Stimulated activated effector memory CD8-positive, alpha-beta T cell treated with anti-CD3 and anti-CD28 coated beads, Interleukin-12 subunit alpha, Interleukin-12 subunit beta, amount 100 ng/mL, for 72 hours (primary cell): Measurements from ENCODE around the gene YWHAH.

Source experiments
- ATAC-seq: fragments of 150-1000 bp; cut with Tn5 transposase; 2 replicates; pipeline ENCODE4 v1.10.0; 2021
- DNase-seq, 2 donors: peaks; one replicate each; pipeline ENCODE4 v3.0.0; 2021 to 2022; ENCODE audit warnings: low spot score in 2 of 2
- H3K27ac Mint-ChIP-seq: one replicate; pipeline ENCODE4 v1.8.0; 2022; ENCODE audit warnings: mild to moderate bottlenecking, mixed read lengths
- H3K36me3 Mint-ChIP-seq: one replicate; pipeline ENCODE4 v1.8.0; 2022; ENCODE audit warnings: mild to moderate bottlenecking, mixed read lengths
- H3K4me1 Mint-ChIP-seq: one replicate; pipeline ENCODE4 v1.8.0; 2022; ENCODE audit warnings: mixed read lengths
- H3K4me3 Mint-ChIP-seq: one replicate; pipeline ENCODE4 v1.8.0; 2022; ENCODE audit warnings: mild to moderate bottlenecking, mixed read lengths
- H3K9me3 Mint-ChIP-seq: one replicate; pipeline ENCODE4 v1.8.0; 2022; ENCODE audit warnings: mixed read lengths

Gene YWHAH

DNA sequence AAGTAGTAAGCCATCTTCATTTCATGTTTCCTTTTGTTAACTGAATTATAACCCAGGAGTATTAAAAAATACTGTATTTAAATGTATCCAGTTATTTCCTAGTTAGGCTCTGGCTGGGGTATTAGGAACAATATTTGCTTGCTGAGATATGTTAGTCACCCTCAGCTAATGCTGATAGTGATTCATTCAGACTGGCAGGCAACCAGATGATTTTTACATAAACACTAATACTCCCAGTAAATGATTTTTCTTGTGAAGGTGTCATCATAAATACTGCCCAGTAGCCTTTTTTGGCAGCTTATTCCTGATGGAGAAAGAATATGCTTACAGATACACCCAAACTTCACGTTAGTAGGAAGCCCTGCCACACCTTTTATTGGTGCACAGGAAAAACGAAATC is 8.1 kb downstream of the YWHAH start:
- Mint-ChIP-seq H3K4me3 (peak overlapping the region; percentile 65), H3K4me1 (peaks cover 80% of the 10 kb centered on the region), H3K27ac (peak overlapping the region; percentile 95), H3K9me3 (no peaks in the 10 kb centered on the region), H3K36me3 (peaks cover 98% of the 10 kb centered on the region)
- DNase-seq, result no peak
- ATAC-seq, result no peak

DNA sequence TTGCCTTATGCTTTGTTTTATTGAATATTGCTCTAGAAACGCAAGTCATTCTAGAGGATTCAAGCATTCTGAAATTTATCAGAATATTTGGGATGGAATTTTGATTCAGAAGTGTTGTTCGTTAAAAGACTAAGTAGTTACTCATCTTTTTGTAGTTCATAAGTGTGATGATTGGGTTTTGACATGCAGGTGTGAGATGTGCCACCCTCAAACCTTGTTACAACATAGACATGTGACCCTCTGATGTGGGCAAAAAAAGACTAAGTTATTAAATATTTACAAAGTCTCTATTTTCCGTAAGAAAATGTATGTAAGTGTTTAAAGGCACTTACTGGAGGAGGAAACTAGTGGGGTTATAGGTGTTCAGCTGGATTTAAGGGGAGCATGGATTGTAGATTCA is 8.9 kb downstream of the YWHAH start:
- peak overlapping the region; percentile 65 for H3K4me3 Mint-ChIP-seq
- peak overlapping the region; percentile 70 for H3K27ac Mint-ChIP-seq
- peaks cover 80% of the 10 kb centered on the region for H3K4me1 Mint-ChIP-seq
- H3K36me3 Mint-ChIP-seq, result peaks cover 98% of the 10 kb centered on the region
- DNase-seq (no peak), ATAC-seq (no peak)
- H3K9me3 Mint-ChIP-seq, result no peaks in the 10 kb centered on the region

- Mint-ChIP-seq H3K9me3 (no peaks in the 10 kb centered on the region), H3K4me1 (peaks cover 92% of the 10 kb centered on the region), H3K36me3 (peaks cover 92% of the 10 kb centered on the region), H3K4me3 (peak overlapping the region; percentile 17), H3K27ac (peak overlapping the region; percentile 70)
- ATAC-seq (no peak), DNase-seq (no peak)
Observed at GRCh38 chr22:31954535-31955523, 10.5 kb downstream of the YWHAH start.

DNA sequence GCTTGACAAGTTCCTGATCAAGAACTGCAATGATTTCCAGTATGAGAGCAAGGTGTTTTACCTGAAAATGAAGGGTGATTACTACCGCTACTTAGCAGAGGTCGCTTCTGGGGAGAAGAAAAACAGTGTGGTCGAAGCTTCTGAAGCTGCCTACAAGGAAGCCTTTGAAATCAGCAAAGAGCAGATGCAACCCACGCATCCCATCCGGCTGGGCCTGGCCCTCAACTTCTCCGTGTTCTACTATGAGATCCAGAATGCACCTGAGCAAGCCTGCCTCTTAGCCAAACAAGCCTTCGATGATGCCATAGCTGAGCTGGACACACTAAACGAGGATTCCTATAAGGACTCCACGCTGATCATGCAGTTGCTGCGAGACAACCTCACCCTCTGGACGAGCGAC is 12.0 kb downstream of the YWHAH start:
- Mint-ChIP-seq H3K36me3 (peaks cover 77% of the 10 kb centered on the region), H3K4me1 (peaks cover 78% of the 10 kb centered on the region), H3K9me3 (no peaks in the 10 kb centered on the region), H3K27ac (peak overlapping the region; percentile 70), H3K4me3 (peak overlapping the region; percentile 3)
- ATAC-seq (no peak), DNase-seq (no peak)

- Mint-ChIP-seq H3K36me3 (peaks cover 61% of the 10 kb centered on the region), H3K9me3 (no peaks in the 10 kb centered on the region), H3K4me1 (peaks cover 60% of the 10 kb centered on the region), H3K27ac (peak overlapping the region; percentile 78), H3K4me3 (peak overlapping the region; percentile 57)
- peak; percentile 63 for ATAC-seq
- DNase-seq, result no peak
Observed at GRCh38 chr22:31957970-31958594, 13.7 kb downstream of the YWHAH start.

DNA sequence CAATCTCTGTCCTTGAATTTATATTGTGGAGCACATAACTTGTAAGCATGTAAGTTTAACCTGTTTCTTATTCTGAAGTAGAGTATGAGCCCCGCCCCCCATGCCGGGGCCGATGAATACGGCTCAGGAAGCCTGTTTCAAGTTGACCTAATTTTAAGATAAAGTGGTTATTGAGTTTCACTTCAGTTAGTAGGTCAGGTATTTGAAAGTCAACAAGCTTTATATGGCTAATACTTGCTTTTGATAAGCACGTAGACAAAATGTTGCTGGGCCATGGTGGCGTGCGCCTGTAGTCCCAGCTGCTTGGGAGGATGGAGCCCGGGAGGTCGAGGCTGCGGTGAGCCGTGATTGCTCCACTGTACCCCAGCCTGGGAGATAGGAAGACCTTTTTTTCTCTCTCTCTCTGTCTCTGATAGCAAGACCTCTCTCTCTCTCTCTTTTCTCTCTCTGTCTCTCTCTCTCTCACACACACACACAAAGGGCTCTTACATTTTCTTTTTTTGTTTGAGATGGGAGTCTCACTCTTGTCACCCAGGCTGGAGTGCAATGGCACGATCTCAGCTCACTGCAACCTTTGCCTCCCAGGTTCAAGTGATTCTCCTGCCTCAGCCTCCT is 14.4 kb downstream of the YWHAH start:
- no peaks in the 10 kb centered on the region for H3K9me3 Mint-ChIP-seq
- H3K36me3 Mint-ChIP-seq, result peaks cover 55% of the 10 kb centered on the region
- H3K27ac Mint-ChIP-seq, result peak overlapping the region; percentile 78
- ATAC-seq (peak; percentile 65), DNase-seq (no peak)
- H3K4me1 Mint-ChIP-seq, result peaks cover 54% of the 10 kb centered on the region
- H3K4me3 Mint-ChIP-seq, result peak overlapping the region; percentile 57

DNA sequence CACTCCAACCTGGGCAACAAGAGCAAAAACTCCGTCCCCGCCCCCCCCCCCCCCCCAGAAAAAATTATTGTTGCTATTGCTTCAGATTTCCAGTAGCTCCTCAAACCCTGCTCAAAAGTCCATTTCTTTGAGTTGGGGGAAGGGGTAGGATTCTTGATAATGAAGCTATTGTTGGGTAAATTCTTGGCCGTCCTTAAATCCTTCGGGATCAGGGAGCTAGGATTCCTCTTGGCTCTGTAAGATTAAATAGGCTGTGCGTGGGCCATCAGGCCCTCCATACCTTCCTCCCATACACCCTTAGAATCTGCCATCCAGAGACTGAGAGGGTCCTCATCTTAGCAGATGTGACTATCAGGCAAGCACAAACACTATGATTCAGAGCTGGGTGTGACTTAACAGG is 16.4 kb downstream of the YWHAH start:
- peaks cover 35% of the 10 kb centered on the region for H3K4me1 Mint-ChIP-seq

GRCh38 chr22:31962387-31963125 is 18.2 kb downstream of the YWHAH start:
- no peak for DNase-seq
- Mint-ChIP-seq H3K36me3 (peaks cover 17% of the 10 kb centered on the region), H3K4me1 (peaks cover 21% of the 10 kb centered on the region), H3K27ac (peak overlapping the region; percentile 8), H3K4me3 (no peak overlapping the region), H3K9me3 (no peaks in the 10 kb centered on the region)
- no peak for ATAC-seq

More for the DNA sequence above, 16.4 kb downstream of the YWHAH start:
- no peak for ATAC-seq
- Mint-ChIP-seq H3K4me3 (no peak overlapping the region), H3K36me3 (peaks cover 35% of the 10 kb centered on the region), H3K9me3 (no peaks in the 10 kb centered on the region), H3K27ac (no peak overlapping the region)
- DNase-seq, result no peak

DNA sequence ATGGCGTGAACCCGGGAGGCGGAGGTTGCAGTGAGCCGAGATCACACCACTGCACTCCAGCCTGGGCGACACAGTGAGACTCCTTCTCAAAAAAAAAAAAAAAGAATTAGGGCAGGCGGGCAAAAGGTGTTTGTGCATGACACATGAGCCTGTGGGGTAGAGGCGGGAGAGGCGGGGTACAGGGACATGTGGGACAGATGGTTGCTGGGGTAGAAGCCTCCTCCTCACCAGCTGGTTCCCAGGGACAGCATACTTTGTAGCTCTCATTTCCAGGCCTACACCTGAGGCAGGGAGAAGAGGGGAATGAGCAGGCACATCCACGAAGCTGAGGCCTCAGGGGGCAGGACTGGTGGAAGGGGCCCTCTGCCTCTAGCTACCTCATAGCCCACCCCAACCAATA is 23.7 kb downstream of the YWHAH start:
- Mint-ChIP-seq H3K4me1 (peaks cover 15% of the 10 kb centered on the region), H3K27ac (no peak overlapping the region)
- DNase-seq, result no peak

DNA sequence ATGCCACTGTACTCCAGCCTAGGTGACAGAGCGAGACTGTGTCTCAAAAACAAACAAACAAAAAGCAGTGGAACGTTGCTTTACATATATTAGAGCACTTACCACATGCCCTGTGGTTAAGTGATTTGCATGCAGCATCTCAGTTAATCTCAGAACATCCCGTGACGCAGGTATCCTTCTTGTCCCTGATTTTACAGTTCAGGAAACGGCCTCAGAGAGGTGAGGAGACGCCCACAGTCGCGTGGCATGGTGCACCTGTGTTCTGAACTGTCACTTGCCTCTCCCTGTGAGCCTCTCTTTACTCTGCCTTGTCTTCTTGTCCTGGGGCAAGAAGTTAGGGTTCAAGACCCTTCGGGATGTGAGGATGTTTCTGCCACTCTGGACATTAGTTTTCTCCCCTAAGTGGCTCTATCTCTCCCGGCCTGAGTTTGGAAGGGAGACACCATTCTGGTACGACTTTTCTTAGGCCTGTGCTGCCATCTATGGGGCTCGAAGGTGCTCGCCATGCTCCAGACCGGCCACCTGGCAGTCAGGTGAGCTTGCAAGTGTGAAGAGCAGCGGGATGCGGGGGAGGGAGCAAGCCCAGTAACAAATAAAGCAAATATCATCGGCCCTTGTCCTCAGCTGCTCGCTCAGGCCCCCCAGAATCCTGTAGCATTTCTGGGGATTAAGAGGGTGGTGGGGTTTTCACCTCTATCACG is 25.6 kb downstream of the YWHAH start:
- Mint-ChIP-seq H3K9me3 (no peaks in the 10 kb centered on the region), H3K4me3 (peak overlapping the region; percentile 83), H3K27ac (peak overlapping the region; percentile 86), H3K4me1 (peaks cover 15% of the 10 kb centered on the region), H3K36me3 (peaks cover 5% of the 10 kb centered on the region)
- ATAC-seq (peak; percentile 83), DNase-seq (peak; percentile 33 to 67)

More for the DNA sequence above, 23.7 kb downstream of the YWHAH start:
- Mint-ChIP-seq H3K36me3 (peaks cover 5% of the 10 kb centered on the region), H3K4me3 (no peak overlapping the region), H3K9me3 (no peaks in the 10 kb centered on the region)
- ATAC-seq, result no peak

- DNase-seq (peak; percentile 97 to 99), ATAC-seq (peak; percentile 87)
- Mint-ChIP-seq H3K27ac (peak overlapping the region; percentile 86), H3K9me3 (no peaks in the 10 kb centered on the region), H3K4me1 (peaks cover 15% of the 10 kb centered on the region), H3K4me3 (peak overlapping the region; percentile 83), H3K36me3 (peaks cover 5% of the 10 kb centered on the region)
Observed at GRCh38 chr22:31970490-31971444, 26.4 kb downstream of the YWHAH start.

DNA sequence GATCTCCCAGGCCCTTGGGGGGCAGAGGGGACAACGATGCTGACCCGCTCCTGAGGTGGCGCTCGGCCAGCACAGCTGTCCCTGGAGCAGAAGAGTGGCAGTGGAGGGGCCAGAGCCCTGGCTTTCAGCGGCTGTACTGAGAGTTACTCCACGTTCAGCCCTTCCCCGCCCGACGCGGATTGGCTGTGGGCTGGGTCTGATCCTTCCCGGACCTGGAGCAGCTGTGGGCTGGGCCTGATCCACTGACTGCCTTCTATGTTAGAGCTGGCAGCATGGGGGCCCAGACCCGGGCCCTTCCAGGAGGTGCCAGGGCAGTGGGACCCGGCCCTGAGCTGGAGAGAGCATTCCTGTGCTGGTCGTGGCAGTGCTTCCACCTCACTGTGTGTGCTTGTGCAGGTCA is 27.8 kb downstream of the YWHAH start:
- no peak overlapping the region for H3K27ac Mint-ChIP-seq
- peaks cover 15% of the 10 kb centered on the region for H3K4me1 Mint-ChIP-seq
- DNase-seq, result no peak

GRCh38 chr22:31973739-31974138 is 29.4 kb downstream of the YWHAH start:
- peaks cover 5% of the 10 kb centered on the region for H3K36me3 Mint-ChIP-seq
- no peaks in the 10 kb centered on the region for H3K9me3 Mint-ChIP-seq
- DNase-seq, result no peak
- no peak overlapping the region for H3K4me3 Mint-ChIP-seq
- H3K4me1 Mint-ChIP-seq, result peaks cover 15% of the 10 kb centered on the region
- no peak overlapping the region for H3K27ac Mint-ChIP-seq
- ATAC-seq, result no peak

More for the DNA sequence above, 27.8 kb downstream of the YWHAH start:
- ATAC-seq, result no peak
- Mint-ChIP-seq H3K9me3 (no peaks in the 10 kb centered on the region), H3K4me3 (peak overlapping the region; percentile 83), H3K36me3 (peaks cover 5% of the 10 kb centered on the region)
